ENCODE data around the gene CACNG3.
"Not testable (repeated sequence)": the region's sequence is repeated elsewhere in the genome, so short reads cannot be mapped to it uniquely, and the experiment has no call there.

The CACNG3 gene

GRCh38 chr16:24255456-24256371 lies at the start of gene CACNG3:
CACNG3 (plus strand) TSS chr16:24256335; CDS start chr16:24256755, 420 bp downstream.
- peak; percentile 52 for DNase-seq

GRCh38 chr16:24206926-24207325 lies 49.2 kb upstream of the CACNG3 start:
- no peak for DNase-seq

GRCh38 chr16:24208710-24209109 lies 47.4 kb upstream of the CACNG3 start:
- DNase-seq, result no peak

- no peak for DNase-seq
Measured at GRCh38 chr16:24214992-24215391, 41.1 kb upstream of the CACNG3 start.

- DNase-seq, result no peak
Measured at GRCh38 chr16:24216961-24217360, 39.2 kb upstream of the CACNG3 start.

- no peak for DNase-seq
Measured at GRCh38 chr16:24217461-24217860, 38.7 kb upstream of the CACNG3 start.

GRCh38 chr16:24218299-24218698 lies 37.8 kb upstream of the CACNG3 start:
- no peak for DNase-seq

- no peak for DNase-seq
Measured at GRCh38 chr16:24221219-24221618, 34.9 kb upstream of the CACNG3 start.

- DNase-seq, result no peak
Measured at GRCh38 chr16:24228514-24228913, 27.6 kb upstream of the CACNG3 start.

GRCh38 chr16:24232936-24233335 lies 23.2 kb upstream of the CACNG3 start:
- no peak for DNase-seq

- DNase-seq, result no peak
Measured at GRCh38 chr16:24234737-24235136, 21.4 kb upstream of the CACNG3 start.

- DNase-seq, result no peak
Measured at GRCh38 chr16:24235806-24236205, 20.3 kb upstream of the CACNG3 start.

- DNase-seq, result not testable (repeated sequence)
Measured at GRCh38 chr16:24238846-24239245, 17.3 kb upstream of the CACNG3 start.

- DNase-seq, result no peak
Measured at GRCh38 chr16:24246911-24247607, 9.1 kb upstream of the CACNG3 start.

- DNase-seq, result peak; percentile 42
Measured at GRCh38 chr16:24253192-24253591, 2.9 kb upstream of the CACNG3 start.

GRCh38 chr16:24257958-24258357 lies 1.8 kb downstream of the CACNG3 start:
- DNase-seq, result peak; percentile 58

GRCh38 chr16:24258791-24259190 lies 2.7 kb downstream of the CACNG3 start:
- peak; percentile 65 for DNase-seq

- peak; percentile 60 for DNase-seq
Measured at GRCh38 chr16:24262816-24263215, 6.7 kb downstream of the CACNG3 start.

GRCh38 chr16:24270721-24271442 lies 14.7 kb downstream of the CACNG3 start:
- no peak for DNase-seq

- no peak for DNase-seq
Measured at GRCh38 chr16:24272379-24272778, 16.2 kb downstream of the CACNG3 start.

GRCh38 chr16:24273508-24274182 lies 17.5 kb downstream of the CACNG3 start:
- peak; percentile 88 for DNase-seq

GRCh38 chr16:24275413-24275812 lies 19.3 kb downstream of the CACNG3 start:
- DNase-seq, result no peak

All from inflammatory macrophage treated with lipopolysaccharide for 4 hours (primary cell).